HG03457 (cell line): ENCODE results near the gene LGALS1.

ENCODE experiments used
- ATAC-seq: cut with Tn5 transposase; IDR thresholded peaks from one replicate; pipeline ENCODE4 v1.9.1; 2021; ENCODE audit warnings: moderate number of reproducible peaks; ENCODE audit not compliant: unreplicated experiment

The LGALS1 gene

DNA sequence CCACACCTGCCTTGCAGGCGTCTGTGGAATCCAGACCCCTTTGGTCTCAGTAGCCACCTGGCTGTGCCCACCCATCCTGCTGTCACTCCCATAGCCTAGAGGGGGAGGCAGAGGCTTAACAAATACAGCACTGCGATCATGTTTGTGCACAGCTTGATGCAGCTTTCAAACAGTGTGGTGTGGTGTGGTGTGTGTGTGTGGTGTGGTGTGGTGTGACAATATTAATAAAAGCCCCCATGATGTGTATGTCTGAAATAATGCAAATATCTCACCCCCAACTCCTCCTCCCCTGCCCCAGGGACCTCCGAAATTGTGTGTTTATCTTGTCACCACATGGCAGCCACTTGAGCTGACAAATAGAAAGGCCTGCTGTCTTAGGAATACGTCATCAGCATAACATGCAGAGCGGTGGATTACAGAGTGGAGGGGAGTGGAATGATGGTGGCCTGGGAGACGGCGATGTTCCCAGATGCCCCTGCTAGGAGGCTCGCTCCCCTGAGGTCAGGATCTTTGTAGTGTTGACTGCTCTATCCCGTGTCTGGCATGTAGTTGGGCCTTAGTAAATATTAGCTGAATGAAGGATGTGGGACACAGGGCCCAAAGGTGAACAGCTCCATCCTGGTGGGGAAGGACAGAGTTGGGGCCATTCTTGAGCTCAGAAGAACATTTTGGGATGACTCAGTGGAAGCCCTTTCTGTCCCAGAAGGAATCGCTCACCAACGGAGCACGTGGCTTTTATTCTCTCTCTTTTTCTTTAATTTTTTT, 14.1 kb upstream of the LGALS1 start:
- no peak for ATAC-seq

DNA sequence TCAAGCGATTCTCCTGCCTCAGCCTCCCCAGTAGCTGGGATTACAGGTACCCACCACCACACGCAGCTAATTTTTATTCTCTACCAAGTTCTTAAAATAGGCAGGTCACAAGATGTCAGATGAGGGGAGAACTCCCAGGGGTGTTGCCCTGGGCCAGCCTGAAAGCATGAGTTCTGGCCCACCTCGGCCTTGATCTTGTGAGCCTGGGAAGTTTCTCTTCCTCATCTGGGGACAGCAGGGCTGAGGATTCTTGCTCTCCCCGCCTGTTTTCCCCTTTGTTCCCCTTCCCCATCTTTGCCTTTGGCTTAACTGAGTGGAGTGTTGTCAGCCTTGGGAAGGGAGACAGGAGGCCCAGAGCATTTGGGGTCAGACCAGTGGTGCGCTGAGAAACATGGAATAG, 13.4 kb upstream of the LGALS1 start:
- no peak for ATAC-seq

DNA sequence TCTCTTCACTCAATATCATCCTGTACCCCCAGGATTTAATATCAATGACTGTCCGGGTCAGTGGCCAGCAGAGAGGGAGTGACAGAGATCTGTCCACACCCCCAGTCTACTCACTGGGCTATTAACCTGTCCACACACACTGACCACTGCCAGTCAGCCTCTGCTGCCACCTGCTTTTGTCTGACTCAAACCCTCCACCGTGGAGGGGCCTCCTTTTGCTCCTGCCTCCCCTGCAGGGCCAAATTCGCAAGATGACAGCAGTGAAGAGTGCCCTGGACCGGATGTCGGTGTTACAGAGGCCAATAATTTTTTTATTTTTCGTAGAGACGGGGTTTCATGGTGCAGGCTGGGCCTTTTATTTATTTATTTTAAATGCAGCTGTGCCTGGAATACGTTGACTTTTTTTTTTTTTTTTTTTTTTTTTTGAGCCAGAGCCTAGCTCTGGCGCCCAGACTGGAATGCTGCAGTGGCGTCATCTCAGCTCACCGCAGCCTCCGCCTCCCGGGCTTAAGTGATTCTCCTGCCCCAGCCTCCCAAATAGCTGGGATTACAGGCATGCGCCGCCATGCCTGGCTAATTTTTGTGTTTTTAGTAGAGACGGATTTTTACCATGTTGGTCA, 11.8 kb upstream of the LGALS1 start:
- no peak for ATAC-seq

DNA sequence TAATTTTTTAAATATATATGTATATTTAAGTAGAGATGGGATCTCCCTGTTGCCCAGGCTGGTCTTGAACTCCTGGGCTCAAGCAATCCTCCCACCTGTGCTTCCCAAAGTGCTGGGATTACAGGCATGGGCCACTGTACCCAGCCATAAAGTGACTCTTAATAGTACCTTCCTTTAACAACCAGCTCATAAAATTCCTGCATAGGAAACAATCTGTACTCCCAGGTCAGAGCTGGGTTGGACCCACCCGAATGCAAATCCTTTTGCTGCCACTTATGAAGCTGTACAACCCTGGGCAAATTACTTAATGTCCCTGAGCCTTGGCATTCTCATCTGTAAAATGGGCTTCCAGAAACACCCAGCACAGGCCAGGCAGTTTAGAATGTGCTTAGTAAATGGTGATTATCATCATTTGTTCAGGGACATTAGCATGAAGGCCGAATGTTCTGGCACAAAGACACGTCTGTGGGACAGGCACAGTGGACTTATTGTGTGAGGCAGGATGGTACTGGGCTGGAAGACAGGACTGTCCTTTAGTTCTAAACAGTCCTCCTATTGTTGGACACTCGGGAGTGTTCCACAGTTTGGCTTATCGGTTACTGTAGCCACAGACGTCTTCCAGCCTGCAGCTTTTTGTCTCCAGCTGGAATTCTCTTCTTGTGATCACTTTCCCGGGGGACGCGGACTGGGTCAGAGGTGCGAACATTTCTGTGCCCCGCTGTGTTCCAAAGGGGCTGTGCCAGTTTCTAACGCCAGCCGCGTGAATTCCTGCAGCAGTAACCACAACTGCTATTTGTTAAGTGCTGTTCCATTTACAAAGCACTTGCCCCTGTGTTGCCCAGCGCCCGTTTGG, 11.0 kb upstream of the LGALS1 start:
- ATAC-seq: no peak

DNA sequence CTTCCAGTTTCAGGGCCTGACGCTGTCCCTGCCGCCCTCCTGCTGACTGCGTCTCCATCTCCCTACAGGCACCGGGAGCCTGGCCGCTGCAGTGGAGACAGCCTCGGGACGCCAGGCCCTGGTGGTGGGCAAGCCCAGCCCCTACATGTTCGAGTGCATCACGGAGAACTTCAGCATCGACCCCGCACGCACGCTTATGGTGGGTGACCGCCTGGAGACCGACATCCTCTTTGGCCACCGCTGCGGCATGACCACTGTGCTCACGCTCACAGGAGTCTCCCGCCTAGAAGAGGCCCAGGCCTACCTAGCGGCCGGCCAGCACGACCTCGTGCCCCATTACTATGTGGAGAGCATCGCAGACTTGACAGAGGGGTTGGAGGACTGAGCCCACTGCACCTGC, 9.9 kb upstream of the LGALS1 start:
- no peak for ATAC-seq

DNA sequence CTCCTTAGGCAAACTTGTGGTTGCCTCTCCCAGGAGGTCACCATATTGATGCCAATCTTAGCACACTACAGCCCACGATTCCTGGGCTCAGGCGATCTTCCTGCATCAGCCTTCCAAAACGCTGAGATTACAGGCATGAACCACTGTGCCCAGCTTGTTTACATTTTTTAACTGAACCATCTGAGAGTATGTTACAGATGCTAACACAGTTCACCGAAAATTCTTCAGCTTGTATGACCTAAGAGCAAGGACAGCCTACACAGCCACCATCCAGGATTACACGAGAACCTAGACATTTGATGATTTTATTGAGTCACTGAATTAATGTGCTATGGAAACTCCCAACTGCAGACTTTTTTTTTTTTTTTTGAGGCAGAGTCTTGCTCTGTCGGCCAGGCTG, 5.8 kb upstream of the LGALS1 start:
- ATAC-seq: no peak

DNA sequence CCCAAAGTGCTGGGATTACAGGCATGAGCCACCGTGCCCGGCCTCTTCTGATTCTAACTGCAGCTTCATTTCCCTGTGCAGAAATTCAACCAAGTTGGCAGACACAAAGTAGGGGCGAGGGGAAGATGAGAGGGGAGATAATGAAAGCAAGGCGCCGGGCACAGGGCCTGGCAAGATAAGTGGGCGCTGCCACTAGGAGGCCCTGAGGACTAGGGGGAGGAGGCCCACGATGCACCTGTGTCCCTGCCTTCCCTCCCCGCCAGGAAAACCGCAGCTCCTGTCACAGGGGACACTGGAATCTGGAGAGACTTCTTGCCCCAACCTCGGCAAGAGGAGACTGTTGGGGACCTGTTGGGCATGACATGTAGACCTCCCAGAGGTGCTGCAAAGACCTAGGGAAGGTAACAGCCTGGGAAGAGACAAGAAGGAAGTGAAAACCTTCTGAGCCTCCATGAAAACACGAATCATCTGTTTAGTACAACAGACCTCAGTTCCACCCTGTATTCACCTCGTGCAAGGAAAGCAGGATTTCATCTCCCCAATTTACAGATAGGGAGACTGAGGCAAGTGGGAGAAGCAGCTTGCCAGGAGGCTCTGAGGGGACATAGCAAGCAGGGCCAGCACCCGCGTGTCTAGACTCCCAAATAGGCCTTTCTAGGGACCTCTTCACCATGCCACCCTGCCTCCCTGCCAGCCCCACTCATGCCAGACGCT, 3.1 kb upstream of the LGALS1 start:
- ATAC-seq: no peak

DNA sequence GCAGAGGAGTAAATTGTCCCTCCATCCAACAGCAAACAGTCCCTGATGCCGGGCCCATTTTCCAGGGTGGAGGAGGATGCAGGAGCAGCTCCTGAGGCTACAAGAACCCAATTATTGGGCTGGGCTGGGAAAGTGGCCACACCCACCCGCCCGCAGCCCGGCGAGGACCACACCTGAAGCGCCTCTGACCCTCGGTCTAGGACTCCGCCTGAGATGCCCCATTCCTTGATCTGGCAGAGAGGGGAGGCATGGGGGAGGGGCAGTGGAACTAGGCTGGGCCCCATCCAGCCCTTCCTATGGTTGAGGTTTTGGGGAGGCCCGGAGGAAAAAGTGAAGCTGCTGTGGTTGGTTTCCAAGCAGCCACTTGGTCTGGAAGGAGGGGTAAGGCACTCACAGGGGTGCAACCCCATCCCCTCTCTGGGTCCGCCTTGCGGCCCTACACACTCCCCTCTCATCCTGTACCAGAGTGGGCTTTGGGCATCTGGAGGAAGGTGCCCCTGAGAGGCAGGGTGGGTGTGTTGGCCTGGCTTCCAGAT, 2.4 kb upstream of the LGALS1 start:
- no peak for ATAC-seq

DNA sequence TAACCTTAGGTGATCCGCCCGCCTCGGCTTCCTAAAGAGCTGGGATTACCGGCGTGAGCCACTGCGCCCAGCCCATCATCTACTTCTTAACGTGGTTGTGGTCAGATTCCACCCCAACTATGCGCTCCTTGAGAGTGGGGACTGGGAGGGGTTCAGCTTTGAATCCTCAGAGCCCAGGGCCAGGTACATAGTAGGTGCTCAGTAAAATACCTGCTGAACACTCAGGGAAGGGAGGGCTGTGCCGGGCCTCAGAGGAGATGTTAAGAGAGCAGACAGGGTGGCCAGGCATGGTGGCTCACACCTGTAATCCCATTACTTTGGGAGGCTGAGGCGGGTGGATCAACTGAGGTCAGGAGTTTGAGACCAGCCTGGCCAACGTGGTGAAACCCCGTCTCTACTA, 1.2 kb upstream of the LGALS1 start:
- no peak for ATAC-seq

DNA sequence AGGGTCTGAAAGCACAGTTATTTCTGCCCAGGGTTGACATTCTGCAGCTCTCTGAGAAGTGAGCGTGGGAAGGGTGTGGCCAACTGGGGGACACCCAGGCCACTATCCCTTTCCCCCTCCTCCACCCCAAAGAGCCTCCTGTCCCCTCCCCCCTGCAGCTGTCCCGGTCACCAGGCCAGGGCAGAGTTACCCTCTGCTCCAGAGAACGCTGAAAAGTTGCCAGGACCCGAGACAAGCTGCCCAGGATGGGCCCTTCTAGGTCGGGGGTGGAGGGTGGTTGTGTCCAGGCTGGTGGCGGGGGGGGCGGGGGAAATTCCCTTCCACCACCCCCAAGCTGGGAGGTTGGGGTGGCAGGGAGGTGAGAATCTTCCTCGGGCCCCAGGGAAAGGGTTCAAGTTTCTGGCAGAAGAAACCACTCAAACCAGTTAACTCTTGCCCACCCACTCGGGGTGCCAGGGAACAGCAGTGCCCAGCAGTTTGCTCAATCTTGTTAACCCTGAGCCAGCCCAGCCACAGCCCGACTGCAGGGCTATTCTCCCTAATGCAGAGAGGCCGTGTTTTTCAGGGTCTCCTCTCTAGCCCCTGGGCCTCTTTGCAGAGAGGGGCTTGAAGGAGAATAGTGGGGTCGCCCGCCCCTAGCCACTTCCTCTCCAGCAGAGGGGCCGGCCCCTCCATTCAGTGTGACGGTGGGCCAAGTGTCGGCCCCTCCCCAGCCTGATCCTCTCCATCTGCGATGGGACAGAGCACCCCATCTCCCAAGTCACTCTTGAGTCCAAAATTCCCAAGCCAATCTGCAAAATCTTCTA, 697 bp downstream of the LGALS1 start:
- ATAC-seq: no peak

DNA sequence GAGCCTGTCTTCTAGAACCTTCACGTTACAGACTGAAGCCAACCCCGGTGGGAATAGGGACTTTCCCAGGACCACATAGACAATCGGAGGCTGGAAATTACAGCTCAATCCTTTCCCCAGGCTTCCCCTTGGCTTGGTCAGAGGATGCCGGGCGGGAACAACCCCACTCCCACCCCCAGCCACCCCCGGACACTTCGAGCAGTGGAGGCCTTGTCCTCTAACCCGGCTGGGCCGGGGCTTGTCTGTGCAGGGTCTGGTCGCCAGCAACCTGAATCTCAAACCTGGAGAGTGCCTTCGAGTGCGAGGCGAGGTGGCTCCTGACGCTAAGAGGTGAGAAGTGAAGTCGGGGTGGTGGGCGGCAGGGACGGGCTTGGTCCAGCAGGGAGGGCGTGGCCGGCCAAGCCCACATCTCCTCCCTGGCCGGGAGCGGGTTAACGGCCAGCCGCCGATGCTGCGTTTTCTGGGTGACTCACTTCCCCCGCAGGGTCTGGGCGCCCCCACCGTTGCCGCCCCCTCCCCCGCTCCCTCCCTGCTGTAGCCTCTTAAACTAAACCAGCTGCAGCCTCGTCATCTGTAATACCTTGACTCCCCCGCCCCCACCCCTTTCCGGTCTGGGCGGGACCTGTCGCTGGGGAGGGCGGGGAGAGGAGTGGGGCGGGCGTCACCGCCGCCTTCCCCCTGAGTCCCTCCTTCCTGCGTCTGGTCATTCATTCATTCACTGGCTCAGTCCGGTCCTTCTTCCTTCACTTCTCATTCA, 1.5 kb downstream of the LGALS1 start:
- ATAC-seq: no peak

DNA sequence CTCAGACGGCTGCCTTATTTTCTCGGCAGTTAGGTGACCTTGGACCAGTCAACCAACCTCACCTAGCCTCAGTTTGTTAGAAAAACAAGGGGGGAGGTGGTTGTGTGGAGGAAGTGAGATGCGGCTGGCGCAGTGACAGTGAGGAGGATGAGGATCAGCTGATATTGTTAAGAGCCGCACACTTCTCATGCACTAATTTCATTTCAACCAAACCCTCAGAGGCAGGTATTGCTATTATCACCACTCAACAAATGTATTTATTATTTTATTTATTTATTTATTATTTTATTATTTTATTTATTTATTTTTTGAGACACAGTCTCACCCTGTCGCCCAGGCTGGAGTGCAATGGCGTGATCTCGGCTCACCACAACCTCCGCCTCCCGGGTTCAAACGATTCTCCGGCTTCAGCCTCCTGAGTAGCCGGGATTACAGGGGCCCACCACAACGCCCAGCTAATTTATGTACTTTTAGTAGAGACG, 2.1 kb downstream of the LGALS1 start:
- no peak for ATAC-seq

DNA sequence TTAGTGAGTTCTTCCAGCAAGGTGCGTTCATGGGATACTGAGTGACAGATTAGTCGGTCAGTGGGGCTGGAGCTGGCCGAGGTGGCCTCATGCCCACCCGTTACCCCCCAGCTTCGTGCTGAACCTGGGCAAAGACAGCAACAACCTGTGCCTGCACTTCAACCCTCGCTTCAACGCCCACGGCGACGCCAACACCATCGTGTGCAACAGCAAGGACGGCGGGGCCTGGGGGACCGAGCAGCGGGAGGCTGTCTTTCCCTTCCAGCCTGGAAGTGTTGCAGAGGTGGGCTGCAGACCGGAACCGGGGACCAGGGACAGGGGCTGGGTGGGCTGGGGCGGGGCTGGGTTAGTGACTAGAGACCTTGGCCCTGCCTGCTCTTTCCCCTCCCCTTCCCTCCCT, 2.9 kb downstream of the LGALS1 start:
- no peak for ATAC-seq

DNA sequence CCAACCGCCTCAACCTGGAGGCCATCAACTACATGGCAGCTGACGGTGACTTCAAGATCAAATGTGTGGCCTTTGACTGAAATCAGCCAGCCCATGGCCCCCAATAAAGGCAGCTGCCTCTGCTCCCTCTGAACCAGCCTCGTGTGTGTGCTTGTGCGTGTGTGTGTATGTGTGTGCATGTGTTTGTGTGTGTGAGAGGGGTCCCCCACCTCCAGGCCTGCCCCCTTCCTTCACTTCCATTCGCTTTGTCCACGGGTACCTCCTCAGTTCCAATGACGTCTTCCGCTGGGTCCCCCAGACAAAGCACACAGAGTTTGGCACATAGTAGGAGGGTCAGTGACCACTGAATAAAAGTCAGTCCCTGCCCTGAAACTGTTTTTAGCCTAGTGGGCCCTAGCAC, 4.2 kb downstream of the LGALS1 start:
- no peak for ATAC-seq

DNA sequence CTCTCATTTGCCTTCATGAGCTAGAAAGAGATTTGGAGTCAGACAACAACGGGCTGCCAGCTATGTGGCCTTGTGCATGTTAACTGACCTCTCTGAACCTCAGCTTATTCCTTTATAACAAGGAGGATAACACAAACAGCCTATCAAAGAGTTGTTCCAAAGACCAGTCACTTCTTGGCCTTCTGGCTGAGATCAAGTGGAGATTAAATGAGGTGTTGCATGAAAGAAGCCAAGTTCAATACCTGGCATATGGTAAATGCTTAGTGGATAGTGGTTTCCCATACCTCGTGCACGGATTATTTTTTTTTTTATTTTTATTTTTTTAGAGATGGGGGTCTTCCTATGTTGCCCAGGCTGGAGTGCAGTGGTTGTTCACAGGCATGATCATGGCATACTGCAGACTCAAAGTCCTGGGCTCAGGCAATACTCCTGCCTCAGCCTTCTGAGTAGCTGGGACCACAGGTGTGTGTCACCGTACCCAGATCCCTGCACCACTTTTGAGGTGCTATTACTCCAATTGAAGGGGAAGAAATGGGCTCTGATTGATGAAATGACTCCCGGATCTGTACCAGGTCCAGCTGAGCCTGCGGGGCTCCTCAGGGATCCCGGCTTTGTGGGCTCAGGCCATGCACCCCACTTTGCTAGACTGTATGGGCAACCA, 4.9 kb downstream of the LGALS1 start:
- no peak for ATAC-seq

DNA sequence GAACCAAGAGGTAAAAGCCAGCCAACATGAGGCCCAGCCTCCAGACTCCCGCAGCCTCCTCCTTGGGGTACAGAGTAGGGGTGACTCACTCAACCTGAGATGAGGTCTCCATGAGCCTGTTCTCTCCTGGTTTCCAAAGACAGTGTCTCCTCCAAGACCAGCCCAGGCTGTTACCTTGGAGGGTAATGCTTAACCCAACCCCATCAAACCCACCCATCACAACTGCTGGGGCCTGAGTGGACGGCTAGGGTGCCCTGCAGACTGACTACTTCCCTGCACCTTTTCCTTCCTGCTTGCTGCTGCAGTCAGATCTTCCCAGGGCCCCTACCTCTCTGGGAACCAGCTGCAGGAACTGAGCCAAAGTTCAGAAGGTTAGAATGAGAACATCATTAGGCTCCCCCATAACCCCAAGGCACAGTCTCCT, 5.6 kb downstream of the LGALS1 start:
- no peak for ATAC-seq

DNA sequence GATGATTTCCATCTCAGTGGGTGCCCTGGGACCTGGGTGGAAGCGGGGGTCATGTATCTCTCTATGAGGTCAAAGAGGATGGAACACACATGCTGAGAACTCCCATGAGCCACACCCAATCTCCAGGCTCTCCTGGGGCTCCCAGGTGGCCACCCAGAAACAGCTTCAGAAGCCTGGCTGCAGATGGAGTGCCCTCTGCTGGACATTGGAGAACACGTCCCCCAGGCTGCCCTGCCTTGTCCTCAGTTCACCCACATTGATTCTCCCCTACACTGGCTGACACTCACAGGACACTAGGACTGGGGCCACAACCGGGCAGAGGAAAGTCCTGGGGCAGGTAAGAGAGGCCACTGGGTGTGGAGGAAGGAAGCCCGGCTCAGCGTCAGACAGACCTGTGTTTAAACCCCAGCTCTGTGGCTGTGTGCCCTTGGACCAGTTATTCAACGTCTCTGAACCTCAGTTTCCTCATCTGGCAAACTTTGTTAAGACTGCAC, 6.2 kb downstream of the LGALS1 start:
- no peak for ATAC-seq

DNA sequence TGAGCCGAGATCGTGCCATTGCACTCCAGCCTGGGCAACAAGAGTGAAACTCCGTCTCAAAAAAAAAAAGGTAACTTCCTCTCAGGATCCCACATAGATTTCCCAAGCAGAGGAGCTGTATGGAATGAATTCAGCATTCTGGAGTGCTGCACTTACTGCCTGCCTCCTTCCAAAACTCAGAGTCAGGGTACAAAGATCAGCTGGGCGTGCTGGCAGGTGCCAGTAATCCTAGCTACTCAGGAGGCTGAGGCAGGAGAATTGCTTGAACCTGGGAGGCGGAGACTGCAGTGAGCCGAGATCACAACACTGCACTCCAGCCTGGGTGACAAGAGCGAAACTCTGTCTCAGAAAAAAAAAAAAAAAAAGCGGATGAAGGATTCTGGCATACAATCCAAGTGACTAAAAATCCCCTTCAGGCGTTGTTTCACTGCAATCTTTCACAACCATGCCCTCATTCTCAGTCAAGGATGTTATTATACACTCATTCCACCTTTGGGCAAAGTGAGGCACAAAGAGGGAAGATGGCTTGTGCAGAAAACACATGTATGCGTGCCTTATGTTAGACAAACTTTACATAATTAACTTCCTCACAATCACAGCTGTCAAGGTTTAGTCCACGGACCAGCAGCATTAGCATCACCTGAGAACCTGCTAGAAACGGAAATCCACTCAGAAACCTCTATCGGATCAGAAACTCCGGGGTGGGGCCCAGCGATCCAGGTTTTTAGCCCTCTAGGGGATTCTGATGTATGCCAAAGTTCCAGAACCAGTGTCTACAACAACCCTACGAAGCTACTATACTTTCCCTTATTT, 9.6 kb downstream of the LGALS1 start:
- no peak for ATAC-seq
